ENCODE data around the gene KCNF1.

GRCh38 chr2:10892316-10892715 is 19.4 kb upstream of the KCNF1 start:
- TF ChIP-seq SP1 (IDR thresholded peaks at IDR 0.05; ENCODE audit: low read depth, low read length), result no peak
- TF ChIP-seq, protein P1, sequence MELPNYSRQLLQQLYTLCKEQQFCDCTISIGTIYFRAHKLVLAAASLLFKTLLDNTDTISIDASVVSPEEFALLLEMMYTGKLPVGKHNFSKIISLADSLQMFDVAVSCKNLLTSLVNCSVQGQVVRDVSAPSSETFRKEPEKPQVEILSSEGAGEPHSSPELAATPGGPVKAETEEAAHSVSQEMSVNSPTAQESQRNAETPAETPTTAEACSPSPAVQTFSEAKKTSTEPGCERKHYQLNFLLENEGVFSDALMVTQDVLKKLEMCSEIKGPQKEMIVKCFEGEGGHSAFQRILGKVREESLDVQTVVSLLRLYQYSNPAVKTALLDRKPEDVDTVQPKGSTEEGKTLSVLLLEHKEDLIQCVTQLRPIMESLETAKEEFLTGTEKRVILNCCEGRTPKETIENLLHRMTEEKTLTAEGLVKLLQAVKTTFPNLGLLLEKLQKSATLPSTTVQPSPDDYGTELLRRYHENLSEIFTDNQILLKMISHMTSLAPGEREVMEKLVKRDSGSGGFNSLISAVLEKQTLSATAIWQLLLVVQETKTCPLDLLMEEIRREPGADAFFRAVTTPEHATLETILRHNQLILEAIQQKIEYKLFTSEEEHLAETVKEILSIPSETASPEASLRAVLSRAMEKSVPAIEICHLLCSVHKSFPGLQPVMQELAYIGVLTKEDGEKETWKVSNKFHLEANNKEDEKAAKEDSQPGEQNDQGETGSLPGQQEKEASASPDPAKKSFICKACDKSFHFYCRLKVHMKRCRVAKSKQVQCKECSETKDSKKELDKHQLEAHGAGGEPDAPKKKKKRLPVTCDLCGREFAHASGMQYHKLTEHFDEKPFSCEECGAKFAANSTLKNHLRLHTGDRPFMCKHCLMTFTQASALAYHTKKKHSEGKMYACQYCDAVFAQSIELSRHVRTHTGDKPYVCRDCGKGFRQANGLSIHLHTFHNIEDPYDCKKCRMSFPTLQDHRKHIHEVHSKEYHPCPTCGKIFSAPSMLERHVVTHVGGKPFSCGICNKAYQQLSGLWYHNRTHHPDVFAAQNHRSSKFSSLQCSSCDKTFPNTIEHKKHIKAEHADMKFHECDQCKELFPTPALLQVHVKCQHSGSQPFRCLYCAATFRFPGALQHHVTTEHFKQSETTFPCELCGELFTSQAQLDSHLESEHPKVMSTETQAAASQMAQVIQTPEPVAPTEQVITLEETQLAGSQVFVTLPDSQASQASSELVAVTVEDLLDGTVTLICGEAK (IDR thresholded peaks at IDR 0.05; ENCODE audit: borderline replicate concordance), result no peak
- no peak for TF ChIP-seq CTCF (IDR thresholded peaks at IDR 0.05 in 2 of 3, conservative IDR thresholded peaks at IDR 0.05 in 1 of 3; ENCODE audit: control insufficient read depth in 2 of 3, extremely low read depth in 1 of 3, insufficient read depth in 1 of 3, low read depth in 3 of 3, low read length in 3 of 3)
- no peak for TF ChIP-seq EGR1 (IDR thresholded peaks at IDR 0.05; ENCODE audit: borderline replicate concordance in 1 of 2, low read depth in 2 of 2, low read length in 2 of 2)
- TF ChIP-seq TBL1XR1 (IDR thresholded peaks at IDR 0.05; ENCODE audit: low read depth, low read length), result no peak
- no peak for TF ChIP-seq GABPA (IDR thresholded peaks at IDR 0.05; ENCODE audit: low read depth)
- no peak for TF ChIP-seq TAF1 (IDR thresholded peaks at IDR 0.05; ENCODE audit: borderline replicate concordance, low read depth, low read length)
- no peak for TF ChIP-seq NFIC (IDR thresholded peaks at IDR 0.05; ENCODE audit: low read depth, low read length)
- no peak for TF ChIP-seq RB1 (IDR thresholded peaks at IDR 0.05; ENCODE audit: borderline replicate concordance)
- no peak for TF ChIP-seq SIN3A (IDR thresholded peaks at IDR 0.05; ENCODE audit: low read depth, low read length)
